ENCODE results near the gene TMEM125. TPM values are rescaled to one million over a fixed set of nuclear protein-coding genes. Genes with fewer than 3 reads are reported as not detected.
A peak's percentile ranks its signal among the peaks of the same experiment; 100 is the strongest.

The TMEM125 gene
- total RNA-seq, 1 experiment from 2014 or later, result 21.5 TPM

DNA sequence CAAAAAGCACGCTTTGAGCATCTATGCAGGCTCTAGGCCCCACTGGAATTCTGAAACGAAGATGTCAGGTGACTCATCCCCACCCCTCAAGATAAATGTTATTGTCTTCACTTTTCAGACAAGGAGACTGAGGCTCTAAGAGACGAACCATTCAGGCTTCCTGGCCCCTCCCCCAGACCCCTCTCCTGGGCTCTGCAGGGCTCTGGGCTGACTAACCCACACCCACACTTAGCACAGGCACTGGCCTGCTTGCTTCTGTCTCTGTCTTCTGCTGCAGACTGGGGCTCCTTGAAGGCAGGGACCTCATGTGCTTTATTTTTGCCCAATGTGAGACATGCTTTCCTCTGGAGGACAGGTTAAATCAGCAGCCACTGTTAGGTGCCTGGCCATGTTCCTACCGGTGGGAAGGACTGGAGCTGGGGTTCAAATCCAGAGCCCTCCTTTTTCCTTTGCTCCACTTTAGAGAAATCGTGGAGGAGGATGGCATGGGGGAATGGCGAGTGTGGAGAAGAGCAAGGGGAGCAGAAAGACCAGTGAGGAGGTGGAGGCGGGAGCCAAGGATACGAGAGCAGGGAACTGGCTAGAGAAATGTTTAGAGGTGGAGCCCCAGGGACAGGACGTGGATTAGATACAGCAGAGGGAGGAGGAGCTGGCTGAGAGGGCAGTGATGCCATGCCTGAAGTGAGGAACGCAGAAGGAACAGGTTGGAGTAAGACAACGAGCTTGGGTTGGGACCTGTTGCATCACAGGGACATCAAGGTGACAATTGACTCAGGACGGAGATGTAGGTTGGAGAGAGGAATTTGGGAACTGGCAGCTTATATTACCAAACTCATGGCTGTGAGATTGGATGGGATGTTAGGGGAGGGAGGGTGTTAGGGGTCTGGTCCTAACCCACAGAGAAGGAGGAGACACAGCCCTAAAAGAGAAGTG is 1.7 kb downstream of the TMEM125 start:
- peaks cover 4% of the 10 kb centered on the region for H3K9me3 Mint-ChIP-seq
- ATAC-seq (peak; percentile 7), DNase-seq (ENCODE audit: low spot score) (no peak)
- peak overlapping the region; percentile 97 for H3K27ac Mint-ChIP-seq
- ChIA-PET POLR2A (interaction anchor here (0.5 to 1.3 kb wide), 9 partner anchors 13 to 118 kb away, joined by 3 to 16 read pairs (median 5); partner anchors contain the start of genes C1orf210, CDC20, ELOVL1 and MED8), CTCF (interaction anchor here (0.6 to 1.6 kb wide), 4 partner anchors 14 to 358 kb away, joined by 3 to 12 read pairs (median 9); partner anchors contain the start of genes C1orf210 and CDC20)
- TF ChIP-seq, protein P1, sequence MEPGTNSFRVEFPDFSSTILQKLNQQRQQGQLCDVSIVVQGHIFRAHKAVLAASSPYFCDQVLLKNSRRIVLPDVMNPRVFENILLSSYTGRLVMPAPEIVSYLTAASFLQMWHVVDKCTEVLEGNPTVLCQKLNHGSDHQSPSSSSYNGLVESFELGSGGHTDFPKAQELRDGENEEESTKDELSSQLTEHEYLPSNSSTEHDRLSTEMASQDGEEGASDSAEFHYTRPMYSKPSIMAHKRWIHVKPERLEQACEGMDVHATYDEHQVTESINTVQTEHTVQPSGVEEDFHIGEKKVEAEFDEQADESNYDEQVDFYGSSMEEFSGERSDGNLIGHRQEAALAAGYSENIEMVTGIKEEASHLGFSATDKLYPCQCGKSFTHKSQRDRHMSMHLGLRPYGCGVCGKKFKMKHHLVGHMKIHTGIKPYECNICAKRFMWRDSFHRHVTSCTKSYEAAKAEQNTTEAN (CRISPR knock-in tag; IDR thresholded peaks at IDR 0.05), result no peak
- TF ChIP-seq JAZF1 (CRISPR knock-in tag; IDR thresholded peaks at IDR 0.05) (no peak), RELA (CRISPR knock-in tag; IDR thresholded peaks at IDR 0.05; ENCODE audit: borderline replicate concordance) (no peak), TEAD4 (CRISPR knock-in tag; IDR thresholded peaks at IDR 0.05) (no peak), KAT7 (CRISPR knock-in tag; IDR thresholded peaks at IDR 0.05; ENCODE audit: borderline replicate concordance) (no peak), NR1H2 (CRISPR knock-in tag; IDR thresholded peaks at IDR 0.05) (no peak), SMAD4 (CRISPR knock-in tag; IDR thresholded peaks at IDR 0.05) (no peak), RORB (CRISPR knock-in tag; IDR thresholded peaks at IDR 0.05) (no peak), E2F1 (CRISPR knock-in tag; IDR thresholded peaks at IDR 0.05) (no peak), GTF2I (CRISPR knock-in tag; conservative IDR thresholded peaks at IDR 0.05) (no peak), CBFB (CRISPR knock-in tag; IDR thresholded peaks at IDR 0.05; ENCODE audit: low read depth) (no peak), ZNF232 (CRISPR knock-in tag; IDR thresholded peaks at IDR 0.05) (no peak)
- TF ChIP-seq, protein P2, sequence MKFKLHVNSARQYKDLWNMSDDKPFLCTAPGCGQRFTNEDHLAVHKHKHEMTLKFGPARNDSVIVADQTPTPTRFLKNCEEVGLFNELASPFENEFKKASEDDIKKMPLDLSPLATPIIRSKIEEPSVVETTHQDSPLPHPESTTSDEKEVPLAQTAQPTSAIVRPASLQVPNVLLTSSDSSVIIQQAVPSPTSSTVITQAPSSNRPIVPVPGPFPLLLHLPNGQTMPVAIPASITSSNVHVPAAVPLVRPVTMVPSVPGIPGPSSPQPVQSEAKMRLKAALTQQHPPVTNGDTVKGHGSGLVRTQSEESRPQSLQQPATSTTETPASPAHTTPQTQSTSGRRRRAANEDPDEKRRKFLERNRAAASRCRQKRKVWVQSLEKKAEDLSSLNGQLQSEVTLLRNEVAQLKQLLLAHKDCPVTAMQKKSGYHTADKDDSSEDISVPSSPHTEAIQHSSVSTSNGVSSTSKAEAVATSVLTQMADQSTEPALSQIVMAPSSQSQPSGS (CRISPR knock-in tag; IDR thresholded peaks at IDR 0.05; ENCODE audit: borderline replicate concordance, low read depth), result no peak
- TF ChIP-seq, protein P3, sequence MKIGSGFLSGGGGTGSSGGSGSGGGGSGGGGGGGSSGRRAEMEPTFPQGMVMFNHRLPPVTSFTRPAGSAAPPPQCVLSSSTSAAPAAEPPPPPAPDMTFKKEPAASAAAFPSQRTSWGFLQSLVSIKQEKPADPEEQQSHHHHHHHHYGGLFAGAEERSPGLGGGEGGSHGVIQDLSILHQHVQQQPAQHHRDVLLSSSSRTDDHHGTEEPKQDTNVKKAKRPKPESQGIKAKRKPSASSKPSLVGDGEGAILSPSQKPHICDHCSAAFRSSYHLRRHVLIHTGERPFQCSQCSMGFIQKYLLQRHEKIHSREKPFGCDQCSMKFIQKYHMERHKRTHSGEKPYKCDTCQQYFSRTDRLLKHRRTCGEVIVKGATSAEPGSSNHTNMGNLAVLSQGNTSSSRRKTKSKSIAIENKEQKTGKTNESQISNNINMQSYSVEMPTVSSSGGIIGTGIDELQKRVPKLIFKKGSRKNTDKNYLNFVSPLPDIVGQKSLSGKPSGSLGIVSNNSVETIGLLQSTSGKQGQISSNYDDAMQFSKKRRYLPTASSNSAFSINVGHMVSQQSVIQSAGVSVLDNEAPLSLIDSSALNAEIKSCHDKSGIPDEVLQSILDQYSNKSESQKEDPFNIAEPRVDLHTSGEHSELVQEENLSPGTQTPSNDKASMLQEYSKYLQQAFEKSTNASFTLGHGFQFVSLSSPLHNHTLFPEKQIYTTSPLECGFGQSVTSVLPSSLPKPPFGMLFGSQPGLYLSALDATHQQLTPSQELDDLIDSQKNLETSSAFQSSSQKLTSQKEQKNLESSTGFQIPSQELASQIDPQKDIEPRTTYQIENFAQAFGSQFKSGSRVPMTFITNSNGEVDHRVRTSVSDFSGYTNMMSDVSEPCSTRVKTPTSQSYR (CRISPR knock-in tag; IDR thresholded peaks at IDR 0.05), result no peak
- TF ChIP-seq, protein P4, sequence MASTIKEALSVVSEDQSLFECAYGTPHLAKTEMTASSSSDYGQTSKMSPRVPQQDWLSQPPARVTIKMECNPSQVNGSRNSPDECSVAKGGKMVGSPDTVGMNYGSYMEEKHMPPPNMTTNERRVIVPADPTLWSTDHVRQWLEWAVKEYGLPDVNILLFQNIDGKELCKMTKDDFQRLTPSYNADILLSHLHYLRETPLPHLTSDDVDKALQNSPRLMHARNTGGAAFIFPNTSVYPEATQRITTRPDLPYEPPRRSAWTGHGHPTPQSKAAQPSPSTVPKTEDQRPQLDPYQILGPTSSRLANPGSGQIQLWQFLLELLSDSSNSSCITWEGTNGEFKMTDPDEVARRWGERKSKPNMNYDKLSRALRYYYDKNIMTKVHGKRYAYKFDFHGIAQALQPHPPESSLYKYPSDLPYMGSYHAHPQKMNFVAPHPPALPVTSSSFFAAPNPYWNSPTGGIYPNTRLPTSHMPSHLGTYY (CRISPR knock-in tag; IDR thresholded peaks at IDR 0.05), result no peak
- TF ChIP-seq, protein P5, sequence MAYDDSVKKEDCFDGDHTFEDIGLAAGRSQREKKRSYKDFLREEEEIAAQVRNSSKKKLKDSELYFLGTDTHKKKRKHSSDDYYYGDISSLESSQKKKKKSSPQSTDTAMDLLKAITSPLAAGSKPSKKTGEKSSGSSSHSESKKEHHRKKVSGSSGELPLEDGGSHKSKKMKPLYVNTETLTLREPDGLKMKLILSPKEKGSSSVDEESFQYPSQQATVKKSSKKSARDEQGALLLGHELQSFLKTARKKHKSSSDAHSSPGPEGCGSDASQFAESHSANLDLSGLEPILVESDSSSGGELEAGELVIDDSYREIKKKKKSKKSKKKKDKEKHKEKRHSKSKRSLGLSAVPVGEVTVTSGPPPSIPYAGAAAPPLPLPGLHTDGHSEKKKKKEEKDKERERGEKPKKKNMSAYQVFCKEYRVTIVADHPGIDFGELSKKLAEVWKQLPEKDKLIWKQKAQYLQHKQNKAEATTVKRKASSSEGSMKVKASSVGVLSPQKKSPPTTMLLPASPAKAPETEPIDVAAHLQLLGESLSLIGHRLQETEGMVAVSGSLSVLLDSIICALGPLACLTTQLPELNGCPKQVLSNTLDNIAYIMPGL (CRISPR knock-in tag; IDR thresholded peaks at IDR 0.05), result no peak
- peaks cover 29% of the 10 kb centered on the region for H3K4me1 Mint-ChIP-seq
- peaks cover 14% of the 10 kb centered on the region for H3K36me3 Mint-ChIP-seq
- peaks cover 9% of the 10 kb centered on the region for H3K27me3 Mint-ChIP-seq (ENCODE audit: low read depth)
- H3K4me3 Mint-ChIP-seq, result peak overlapping the region; percentile 83

All from WTC11 (cell line).